NCI-H345 treated with DMSO at 0.1 percent for 48 hours (cell line): ENCODE data around the gene LMAN2.

Experiments
- DNase-seq: peaks from one replicate; lab custom pipeline; 2025; ENCODE audit not compliant: unreplicated experiment; lab: John Stamatoyannopoulos, UW

Gene LMAN2

DNA sequence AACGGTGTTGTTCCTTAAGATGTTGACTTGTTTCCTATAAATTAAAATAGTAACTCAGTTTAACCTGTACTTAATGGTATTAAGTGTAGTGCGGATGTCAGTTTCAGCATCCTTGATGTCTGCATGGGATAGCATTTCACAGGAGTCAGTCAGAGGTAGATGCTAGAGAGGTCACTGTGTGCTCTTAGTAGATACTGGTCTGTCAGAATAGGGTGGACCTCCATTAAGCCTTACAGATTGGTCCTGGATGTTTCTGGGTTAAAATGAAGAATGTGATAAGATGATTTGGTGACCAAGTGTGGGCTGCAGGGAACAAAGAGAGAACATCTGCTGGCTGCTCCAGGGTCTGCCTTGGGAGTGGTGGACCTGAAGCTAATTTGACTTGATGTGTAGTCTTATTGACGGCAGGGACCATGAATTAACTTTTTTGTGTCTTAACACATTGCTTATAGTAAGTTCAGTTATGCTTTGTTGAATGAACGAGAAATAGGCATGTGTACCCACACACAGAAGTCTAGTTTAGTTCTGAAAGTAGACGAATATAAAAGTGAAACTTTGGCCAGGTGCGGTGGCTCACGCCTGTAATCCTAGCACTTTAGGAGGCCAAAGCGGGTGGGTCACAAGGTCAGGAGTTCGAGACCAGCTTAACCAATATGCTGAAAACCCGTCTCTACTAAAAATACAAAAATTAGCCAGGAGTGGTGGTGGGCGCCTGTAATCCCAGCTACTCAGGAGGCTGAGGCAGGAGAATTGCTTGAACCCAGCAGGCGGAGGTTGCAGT is 60.5 kb downstream of the LMAN2 start:
- DNase-seq, result no peak

- DNase-seq, result no peak
These were observed 63.3 kb downstream of the LMAN2 start for GRCh38 chr5:177288191-177288590.
